Retinal pigment epithelial cell (primary cell): Measurements from ENCODE around the gene ATF3.

Experiments
- DNase-seq: peaks from one replicate; pipeline ENCODE4 v3.0.0-alpha.2; 2010; ENCODE audit warnings: low read depth
- H3K4me3 ChIP-seq: 2 replicates; pipeline ENCODE4 v1.5.1; 2011; ENCODE audit warnings: mild to moderate bottlenecking, low read length, control low read depth, moderate library complexity
- CTCF ChIP-seq: conservative IDR thresholded peaks from 2 replicates; pipeline ENCODE4 v1.5.1; 2011; ENCODE audit warnings: low read depth, low read length, control low read depth, inconsistent platforms

Gene ATF3

DNA sequence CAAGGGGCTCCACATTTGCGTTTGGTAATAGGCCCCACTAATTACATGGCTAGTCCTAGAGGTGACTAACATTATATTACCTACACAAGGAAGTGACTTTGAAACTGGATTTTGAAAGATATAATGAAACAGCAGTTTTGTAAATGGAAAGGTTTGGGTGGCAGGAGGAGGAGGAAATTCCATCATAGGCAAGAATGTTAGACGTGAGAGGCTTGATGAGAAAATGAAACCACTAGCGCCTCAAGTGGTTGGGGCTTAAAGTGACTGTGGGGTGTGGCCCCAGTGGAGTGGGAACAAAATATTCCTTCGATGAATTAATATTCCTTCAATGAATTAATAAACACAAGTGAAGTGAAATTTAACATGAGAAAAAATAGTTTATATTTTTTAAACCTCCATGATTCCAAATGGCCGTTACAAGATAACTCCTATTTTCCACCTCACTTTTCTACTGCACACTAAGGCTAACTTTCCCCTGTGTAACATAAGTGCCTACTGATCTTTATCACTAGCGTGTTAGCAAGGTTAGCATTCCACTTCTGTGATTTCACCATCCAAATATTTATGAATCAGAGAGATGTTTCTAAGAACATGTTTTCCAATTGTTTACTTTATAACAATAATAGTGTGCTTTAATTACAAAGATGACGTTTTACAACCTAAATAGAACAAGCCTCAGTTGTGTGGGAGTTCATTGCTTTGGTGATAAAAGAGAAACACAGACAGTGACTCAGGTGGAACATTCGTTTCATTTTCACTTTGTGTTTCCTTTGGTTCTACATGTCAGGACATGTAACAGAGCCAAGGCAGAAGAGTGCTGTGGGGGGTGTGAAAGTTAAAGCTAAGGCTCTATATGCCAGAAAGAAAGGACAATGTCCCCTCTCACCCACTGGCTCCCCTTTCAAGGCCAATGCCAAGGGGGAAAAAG, 12.5 kb upstream of the ATF3 start:
- TF ChIP-seq CTCF, result peak; percentile 76
- H3K4me3 ChIP-seq, result no peak overlapping the region
- peak; percentile 87 for DNase-seq

- DNase-seq, result no peak
- H3K4me3 ChIP-seq, result no peak overlapping the region
- TF ChIP-seq CTCF, result no peak
These were observed 11.8 kb upstream of the ATF3 start for GRCh38 chr1:212596798-212597197.

- H3K4me3 ChIP-seq, result no peak overlapping the region
- no peak for TF ChIP-seq CTCF
- no peak for DNase-seq
These were observed 11.1 kb upstream of the ATF3 start for GRCh38 chr1:212597487-212597886.

GRCh38 chr1:212600071-212600915, 8.3 kb upstream of the ATF3 start:
- no peak for DNase-seq
- no peak for TF ChIP-seq CTCF
- no peak overlapping the region for H3K4me3 ChIP-seq

GRCh38 chr1:212600980-212601379, 7.6 kb upstream of the ATF3 start:
- H3K4me3 ChIP-seq, result no peak overlapping the region
- no peak for TF ChIP-seq CTCF
- no peak for DNase-seq

DNA sequence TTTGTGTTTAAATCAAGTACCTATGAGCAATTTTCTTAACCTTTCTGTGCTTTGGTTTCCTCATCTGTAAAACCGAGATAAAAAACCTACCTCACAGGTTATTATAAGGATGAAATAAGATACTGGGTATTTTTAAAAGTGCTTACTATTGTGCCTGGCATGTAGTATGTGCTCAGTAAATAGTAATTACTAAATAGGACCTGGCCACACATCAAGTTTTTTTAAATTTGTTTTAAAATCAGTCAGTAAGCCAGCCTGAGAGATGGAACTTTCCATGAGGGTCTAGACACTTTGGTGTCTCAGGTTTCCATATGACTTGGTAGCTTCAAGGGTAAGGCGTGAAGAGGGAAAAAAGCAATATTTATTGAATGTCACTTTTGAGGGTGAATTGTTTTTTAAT, 7.0 kb upstream of the ATF3 start:
- no peak for DNase-seq
- no peak overlapping the region for H3K4me3 ChIP-seq
- no peak for TF ChIP-seq CTCF
